ENCODE data around the gene ACYP2. TPM values are rescaled to one million over a fixed set of nuclear protein-coding genes. Genes with fewer than 3 reads are reported as not detected.

The ACYP2 gene
- total RNA-seq, 4 donors from 2014 or later = 1.6 to 77.4 (median 11.4) TPM

DNA sequence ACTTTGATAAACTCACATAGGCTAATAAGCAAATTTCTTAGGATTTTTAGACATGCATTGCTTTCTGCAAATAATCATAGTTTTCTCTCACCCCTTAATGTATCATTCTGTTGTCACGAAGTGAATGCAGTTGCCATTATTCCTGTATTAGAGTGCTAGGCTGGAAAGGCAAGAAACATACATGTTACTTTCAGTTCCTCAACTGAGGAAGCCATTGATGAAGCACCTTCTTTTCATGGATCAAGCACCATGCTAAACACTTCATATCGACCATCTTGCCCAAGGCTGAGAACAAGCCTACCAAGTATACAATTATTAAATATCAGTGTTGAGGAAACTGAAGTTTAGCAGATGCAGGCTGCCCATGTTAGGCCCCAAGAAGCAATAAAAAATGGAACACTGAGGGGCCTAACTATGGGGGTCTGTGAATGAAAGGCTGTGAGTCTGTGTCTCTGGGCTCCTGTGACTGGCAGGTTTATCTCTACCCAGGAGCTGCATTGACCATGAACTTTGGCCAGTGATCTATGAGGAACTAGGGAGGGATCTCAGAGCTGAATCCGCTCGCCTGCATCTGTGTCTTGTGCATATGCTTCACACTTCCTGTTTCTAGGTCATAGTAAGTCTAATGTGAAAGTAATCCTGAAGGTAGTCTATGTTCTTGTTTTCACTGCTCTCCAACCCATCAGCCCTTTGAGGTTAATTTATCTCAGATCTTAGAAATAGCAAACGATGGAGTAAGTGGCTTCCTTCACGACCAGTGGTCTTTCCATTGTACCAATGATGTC is 156.6 kb downstream of the ACYP2 start:
- intact Hi-C loops (cut with DNase I; ENCODE audit: low total_unique reads) = no loop called here
- Histone ChIP-seq H3K4me1 (no peaks in the 10 kb centered on the region), H3K9me3 (no peaks in the 10 kb centered on the region), H3K4me3 (no peak overlapping the region), H3K27ac (no peak overlapping the region), H3K27me3 (no peaks in the 10 kb centered on the region), H3K36me3 (no peaks in the 10 kb centered on the region)
- in situ Hi-C loops (cut with MboI; ENCODE audit: low pct_ligation_motif_present in 1 of 4, low pct_unique_long_range_greater_than_20kb in 1 of 4, low sequenced_read_pairs in 3 of 4) = no loop called here
- DNase-seq = no peak
- WGBS, 2 donors (ENCODE audit: low coverage in 1 of 2) = 79 to 80% methylated on average over 3 to 6 of the region's 6 CpGs
- TF ChIP-seq, protein P1, sequence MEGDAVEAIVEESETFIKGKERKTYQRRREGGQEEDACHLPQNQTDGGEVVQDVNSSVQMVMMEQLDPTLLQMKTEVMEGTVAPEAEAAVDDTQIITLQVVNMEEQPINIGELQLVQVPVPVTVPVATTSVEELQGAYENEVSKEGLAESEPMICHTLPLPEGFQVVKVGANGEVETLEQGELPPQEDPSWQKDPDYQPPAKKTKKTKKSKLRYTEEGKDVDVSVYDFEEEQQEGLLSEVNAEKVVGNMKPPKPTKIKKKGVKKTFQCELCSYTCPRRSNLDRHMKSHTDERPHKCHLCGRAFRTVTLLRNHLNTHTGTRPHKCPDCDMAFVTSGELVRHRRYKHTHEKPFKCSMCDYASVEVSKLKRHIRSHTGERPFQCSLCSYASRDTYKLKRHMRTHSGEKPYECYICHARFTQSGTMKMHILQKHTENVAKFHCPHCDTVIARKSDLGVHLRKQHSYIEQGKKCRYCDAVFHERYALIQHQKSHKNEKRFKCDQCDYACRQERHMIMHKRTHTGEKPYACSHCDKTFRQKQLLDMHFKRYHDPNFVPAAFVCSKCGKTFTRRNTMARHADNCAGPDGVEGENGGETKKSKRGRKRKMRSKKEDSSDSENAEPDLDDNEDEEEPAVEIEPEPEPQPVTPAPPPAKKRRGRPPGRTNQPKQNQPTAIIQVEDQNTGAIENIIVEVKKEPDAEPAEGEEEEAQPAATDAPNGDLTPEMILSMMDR (IDR thresholded peaks at IDR 0.05) = no peak
- TF ChIP-seq POLR2A (IDR thresholded peaks at IDR 0.05) (no peak), POLR2AphosphoS5 (IDR thresholded peaks at IDR 0.05) (no peak), EP300 (IDR thresholded peaks at IDR 0.05; ENCODE audit: low read depth) (no peak)

DNA sequence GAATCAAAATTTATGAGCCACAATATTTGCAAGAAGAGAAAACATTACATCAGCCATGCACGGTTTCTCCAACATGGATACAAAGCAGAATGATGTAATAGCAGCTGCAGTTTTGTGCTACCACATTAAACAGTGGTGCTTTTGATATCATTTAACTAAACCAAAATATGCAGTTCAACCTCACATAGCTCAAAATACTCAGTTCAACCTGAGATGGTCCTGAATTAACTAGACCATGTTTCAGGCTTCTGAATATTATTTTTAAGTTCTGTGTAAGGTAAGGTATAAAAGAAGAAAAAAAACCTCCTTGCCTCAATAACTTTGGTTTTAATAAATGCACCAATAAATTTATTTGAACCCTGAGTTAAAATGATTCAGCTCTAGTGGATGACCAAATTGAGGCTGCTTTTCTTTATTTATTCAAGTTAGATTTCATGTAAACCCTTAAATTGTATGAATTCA is 159.4 kb downstream of the ACYP2 start:
- no peak overlapping the region for H3K27ac ChIP-seq
- TF ChIP-seq EP300 (IDR thresholded peaks at IDR 0.05; ENCODE audit: low read depth) (no peak), POLR2AphosphoS5 (IDR thresholded peaks at IDR 0.05) (no peak), POLR2A (IDR thresholded peaks at IDR 0.05) (no peak)
- TF ChIP-seq, protein P1 (IDR thresholded peaks at IDR 0.05) = no peak
- H3K27me3 ChIP-seq = no peaks in the 10 kb centered on the region
- intact Hi-C loops (cut with DNase I; ENCODE audit: low total_unique reads) = no loop called here
- WGBS, 2 donors (ENCODE audit: low coverage in 1 of 2) = 26 to 43% methylated on average over 1 of the region's 1 CpG
- H3K4me1 ChIP-seq = no peaks in the 10 kb centered on the region
- no peak overlapping the region for H3K4me3 ChIP-seq
- H3K36me3 ChIP-seq = no peaks in the 10 kb centered on the region
- no peak for DNase-seq
- H3K9me3 ChIP-seq = no peaks in the 10 kb centered on the region
- in situ Hi-C loops (cut with MboI; ENCODE audit: low pct_ligation_motif_present in 1 of 4, low pct_unique_long_range_greater_than_20kb in 1 of 4, low sequenced_read_pairs in 3 of 4) = no loop called here

DNA sequence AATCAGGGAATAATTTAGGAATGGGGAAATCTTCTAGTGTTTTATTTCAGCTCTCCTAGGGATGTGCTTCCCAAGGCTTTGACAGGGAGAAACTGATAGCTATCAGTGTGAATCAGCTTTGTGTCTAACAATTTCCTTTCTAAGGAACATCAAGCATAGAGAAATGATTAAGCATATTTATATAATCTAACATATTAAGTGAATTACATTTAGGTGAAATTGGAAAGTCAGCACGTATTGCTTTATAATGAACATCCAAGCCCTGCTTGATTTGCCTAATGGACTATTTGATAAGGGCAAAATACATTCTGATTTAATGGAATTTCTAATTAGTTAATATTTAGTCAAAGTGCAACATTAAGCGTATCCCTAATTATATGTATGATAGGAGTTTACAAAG is 160.1 kb downstream of the ACYP2 start:
- no peak overlapping the region for H3K27ac ChIP-seq
- TF ChIP-seq POLR2A (IDR thresholded peaks at IDR 0.05) (no peak), POLR2AphosphoS5 (IDR thresholded peaks at IDR 0.05) (no peak), EP300 (IDR thresholded peaks at IDR 0.05; ENCODE audit: low read depth) (no peak)
- TF ChIP-seq, protein P1 (IDR thresholded peaks at IDR 0.05) = no peak
- WGBS, 2 donors (ENCODE audit: low coverage in 1 of 2) = 75 to 95% methylated on average over 2 of the region's 2 CpGs
- intact Hi-C loops (cut with DNase I; ENCODE audit: low total_unique reads) (no loop called here), in situ Hi-C loops (cut with MboI; ENCODE audit: low pct_ligation_motif_present in 1 of 4, low pct_unique_long_range_greater_than_20kb in 1 of 4, low sequenced_read_pairs in 3 of 4) (no loop called here)
- no peaks in the 10 kb centered on the region for H3K4me1 ChIP-seq
- no peak overlapping the region for H3K4me3 ChIP-seq
- no peaks in the 10 kb centered on the region for H3K27me3 ChIP-seq
- H3K36me3 ChIP-seq = no peaks in the 10 kb centered on the region
- no peaks in the 10 kb centered on the region for H3K9me3 ChIP-seq
- DNase-seq = no peak

DNA sequence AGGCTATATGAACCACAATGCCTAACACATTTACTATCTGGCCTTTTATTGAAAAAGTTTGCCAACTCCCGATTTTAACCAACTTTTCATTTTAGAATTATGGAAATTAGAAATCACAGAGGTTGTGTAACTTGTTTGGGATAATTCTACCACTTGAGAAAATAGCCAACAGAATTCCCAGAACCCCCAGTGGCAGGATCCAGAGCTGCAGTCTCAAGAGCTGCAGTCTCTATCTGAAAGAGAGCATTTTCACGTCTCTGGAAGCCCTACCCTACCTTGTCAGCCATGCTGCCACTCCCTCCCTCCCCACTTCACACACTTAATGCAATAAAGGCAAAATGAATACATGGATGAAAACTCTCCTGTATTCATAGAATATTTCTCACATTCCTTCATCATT is 164.0 kb downstream of the ACYP2 start:
- intact Hi-C loops (cut with DNase I; ENCODE audit: low total_unique reads) (no loop called here), in situ Hi-C loops (cut with MboI; ENCODE audit: low pct_ligation_motif_present in 1 of 4, low pct_unique_long_range_greater_than_20kb in 1 of 4, low sequenced_read_pairs in 3 of 4) (no loop called here)
- H3K27me3 ChIP-seq = no peaks in the 10 kb centered on the region
- H3K9me3 ChIP-seq = no peaks in the 10 kb centered on the region
- no peak for DNase-seq
- whole genome bisulfite sequencing, 2 donors (ENCODE audit: low coverage in 1 of 2) = 76% methylated on average over 2 of the region's 2 CpGs; no CpG with 5 or more reads in 1 of the 2 donors
- no peaks in the 10 kb centered on the region for H3K36me3 ChIP-seq
- H3K4me1 ChIP-seq = no peaks in the 10 kb centered on the region
- TF ChIP-seq, protein P1 (IDR thresholded peaks at IDR 0.05) = no peak
- TF ChIP-seq POLR2AphosphoS5 (IDR thresholded peaks at IDR 0.05) (no peak), EP300 (IDR thresholded peaks at IDR 0.05; ENCODE audit: low read depth) (no peak), POLR2A (IDR thresholded peaks at IDR 0.05) (no peak)
- no peak overlapping the region for H3K27ac ChIP-seq
- H3K4me3 ChIP-seq = no peak overlapping the region

All from transverse colon (tissue), 4 donors.